HepG2 (cell line): ENCODE data around the gene PDIA5. TPM values are rescaled to one million over a fixed set of nuclear protein-coding genes. Genes with fewer than 3 reads are reported as not detected.
A peak's percentile ranks its signal among the peaks of the same experiment; 100 is the strongest.

Experiments used
- ATAC-seq: fragments of 200-7000 bp; cut with Tn5 transposase; 3 replicates; pipeline ENCODE4 v1.9.1; 2020; ENCODE audit warnings: mild to moderate bottlenecking, moderate library complexity
- BruUV-seq: library from RNA; stranded (reverse); fragments of 400-500 nt; replicated peaks from 2 replicates; lab custom pipeline; 2021; lab: Mats Ljungman, UMichigan
- CTCF ChIA-PET: fragments of 300-600 bp; formaldehyde crosslinking; extraction: SDS; loops from one replicate; lab custom pipeline; 2021; ENCODE audit warnings: low total read pairs, inconsistent platforms, low intra/inter-chr PET ratio; lab: Yijun Ruan, JAX
- POLR2A ChIA-PET: fragments of 350-600 bp; sonication (Branson Sonifier 250); formaldehyde crosslinking; loops from one replicate; lab custom pipeline; 2020; ENCODE audit warnings: antibody characterized with exemption, inconsistent platforms; lab: Yijun Ruan, JAX
- DNase-seq: peaks from one replicate; pipeline ENCODE4 v3.0.0-alpha.2; 2015; ENCODE audit warnings: low spot score
- FAIRE-seq: peaks from 3 replicates; lab custom pipeline; 2011; peaks lifted over from hg19 to GRCh38; lab: Jason Lieb, UNC
- H2AFZ ChIP-seq: one replicate; pipeline ENCODE4 v1.6.1; 2011; ENCODE audit warnings: low read length, inconsistent platforms
- H3K27ac ChIP-seq: fragments of 300-600 bp; 3 replicates; pipeline ENCODE4 v1.8.0; 2011; ENCODE audit warnings: mixed run types, mild to moderate bottlenecking, mixed read lengths, low read length, inconsistent platforms; ENCODE audit not compliant: insufficient read depth; ENCODE audit errors: extremely low read length
- H3K27me3 ChIP-seq, 2 experiments: fragments of 200-600 bp in 1 of 2; 2 replicates in 1 of 2; 3 replicates in 1 of 2; pipeline versions ENCODE4 v1.6.0 to v1.8.0; 2011; ENCODE audit warnings: low read length in 2 of 2, mild to moderate bottlenecking in 2 of 2, moderate library complexity in 2 of 2, inconsistent platforms in 1 of 2; ENCODE audit not compliant: insufficient read depth in 2 of 2, control insufficient read depth in 1 of 2
- H3K36me3 ChIP-seq, 2 experiments: fragments of 200-600 bp in 1 of 2; replicated peaks in 1 of 2; 2 replicates in 1 of 2; 3 replicates in 1 of 2; pipeline versions ENCODE4 v1.5.1 to v1.8.0; 2011; ENCODE audit warnings: low read length in 2 of 2, inconsistent platforms in 1 of 2; ENCODE audit not compliant: insufficient read depth in 2 of 2, control insufficient read depth in 1 of 2
- H3K4me1 ChIP-seq: 2 replicates; pipeline ENCODE4 v1.5.1; 2012; ENCODE audit warnings: low read length, inconsistent platforms; ENCODE audit not compliant: insufficient read depth
- H3K4me2 ChIP-seq: 2 replicates; pipeline ENCODE4 v1.6.0; 2011; ENCODE audit warnings: low read depth, low read length, inconsistent platforms
- H3K4me3 ChIP-seq, 3 experiments: fragments of 200-600 bp in 1 of 3; sonication (generic), shearing (Covaris generic) in 1 of 3; replicated peaks in 1 of 3; 2 replicates each; pipeline ENCODE4 v1.5.1; 2011 to 2016; ENCODE audit warnings: low read length in 3 of 3, inconsistent platforms in 2 of 3, low read depth in 2 of 3, mild to moderate bottlenecking in 2 of 3, control low read depth in 1 of 3, mixed read lengths in 1 of 3; ENCODE audit not compliant: insufficient read depth in 1 of 3
- H3K79me2 ChIP-seq: one replicate; pipeline ENCODE4 v1.6.1; 2011; ENCODE audit warnings: low read length, inconsistent platforms; ENCODE audit not compliant: insufficient read depth
- H3K9ac ChIP-seq: 2 replicates; pipeline ENCODE4 v1.6.0; 2011; ENCODE audit warnings: mild to moderate bottlenecking, low read depth, low read length, inconsistent platforms; ENCODE audit not compliant: insufficient read depth
- H3K9me3 ChIP-seq: 2 replicates; pipeline ENCODE4 v1.5.1; 2012; ENCODE audit warnings: mild to moderate bottlenecking, low read length
- H4K20me1 ChIP-seq: 2 replicates; pipeline ENCODE4 v1.6.0; 2011; ENCODE audit warnings: inconsistent platforms, mild to moderate bottlenecking, low read length, moderate library complexity; ENCODE audit not compliant: insufficient read depth
- CTCF ChIP-seq: sonication (generic); formaldehyde crosslinking; IDR thresholded peaks from 2 replicates; pipeline ENCODE4 v1.5.0; 2020; ENCODE audit warnings: mild to moderate bottlenecking, missing genetic modification reagents, moderate library complexity
- E2F1 ChIP-seq: sonication (generic); formaldehyde crosslinking; IDR thresholded peaks from 2 replicates; pipeline ENCODE4 v1.5.0; 2020; ENCODE audit warnings: missing genetic modification reagents
- HNRNPLL ChIP-seq: fragments of 200-400 bp; formaldehyde crosslinking; IDR thresholded peaks from 2 replicates; pipeline ENCODE4 v1.6.1; 2017; ENCODE audit warnings: mild to moderate bottlenecking, low read depth, low read length; ENCODE audit not compliant: poor library complexity, severe bottlenecking
- HOMEZ ChIP-seq: IDR thresholded peaks from 2 replicates; pipeline ENCODE4 v1.6.1; 2016; ENCODE audit warnings: low read depth
- MAX ChIP-seq: IDR thresholded peaks from 2 replicates; pipeline ENCODE4 v1.6.1; 2012; ENCODE audit warnings: inconsistent platforms
- RAD21 ChIP-seq: fragments of 450-650 bp; formaldehyde crosslinking; IDR thresholded peaks from 2 replicates; pipeline ENCODE4 v1.5.0; 2020; ENCODE audit warnings: mild to moderate bottlenecking
- SALL1 ChIP-seq: sonication (generic); formaldehyde crosslinking; IDR thresholded peaks from 2 replicates; pipeline ENCODE4 v1.8.0; 2022; ENCODE audit warnings: mild to moderate bottlenecking, missing genetic modification reagents
- SAP130 ChIP-seq: IDR thresholded peaks from 2 replicates; pipeline ENCODE4 v1.6.1; 2016; ENCODE audit warnings: low read depth
- SMC3 ChIP-seq: IDR thresholded peaks from 2 replicates; pipeline ENCODE4 v1.6.1; 2011; ENCODE audit warnings: low read length, improper control_type of control experiment
- STAG1 ChIP-seq: sonication (generic); formaldehyde crosslinking; IDR thresholded peaks from 2 replicates; pipeline ENCODE4 v1.4.0; 2020; ENCODE audit warnings: missing genetic modification reagents
- THAP9 ChIP-seq: sonication (generic); formaldehyde crosslinking; IDR thresholded peaks from 2 replicates; pipeline ENCODE4; 2020; ENCODE audit warnings: missing genetic modification reagents, mild to moderate bottlenecking, borderline replicate concordance
- THYN1 ChIP-seq: sonication (generic); formaldehyde crosslinking; IDR thresholded peaks from 2 replicates; pipeline ENCODE4 v1.8.1; 2023; ENCODE audit warnings: low read depth, mild to moderate bottlenecking, moderate library complexity, missing genetic modification reagents, borderline replicate concordance
- ZNF501 ChIP-seq: sonication (generic); formaldehyde crosslinking; IDR thresholded peaks from 2 replicates; pipeline ENCODE4 v1.5.1; 2020; ENCODE audit warnings: mild to moderate bottlenecking, moderate library complexity, missing genetic modification reagents
- ZNF746 ChIP-seq: sonication (generic); formaldehyde crosslinking; IDR thresholded peaks from 2 replicates; pipeline ENCODE4 v1.8.0; 2022; ENCODE audit warnings: mild to moderate bottlenecking, missing genetic modification reagents
- ZNF784 ChIP-seq: sonication (generic); formaldehyde crosslinking; IDR thresholded peaks from 2 replicates; pipeline ENCODE4 v1.5.1; 2020; ENCODE audit warnings: missing genetic modification reagents, mild to moderate bottlenecking, borderline replicate concordance
- WGBS: methylation state at CpG from one replicate; pipeline ENCODE4 v1.1.6; 2017; ENCODE audit warnings: low lambda C conversion rate; 5-methylcytosine and 5-hydroxymethylcytosine counted together
- in situ Hi-C: cut with HindIII; loops from 2 replicates; pipeline ENCODE4 v1.10.0; 2017; ENCODE audit warnings: low pct_unique_long_range_greater_than_20kb; ENCODE audit not compliant: extremely low pct_ligation_motif_present
- intact Hi-C: fragments of 100-400 bp; cut with micrococcal nuclease; formaldehyde crosslinking; loops from one replicate; pipeline ENCODE4 v1.10.0; 2022; ENCODE audit not compliant: unreplicated experiment
- polyA plus RNA-seq, 8 experiments: library from polyadenylated mRNA; depleted of rRNA in 3 of 8; stranded (reverse) in 7 of 8; unstranded in 1 of 8; fragments of >200 nt; fragmentation: Illumina TruSeq in 4 of 8; extraction: Trizol in 4 of 8; gene quantifications; 2 replicates each; pipeline versions ENCODE4 v1.2.1 to v1.2.3, GENCODE V29; 2011 to 2016; ENCODE audit warnings: low read depth in 4 of 8, missing spikeins in 1 of 8, mixed read lengths in 1 of 8; ENCODE audit not compliant: insufficient read depth in 1 of 8
- total RNA-seq, 5 experiments: library from RNA; depleted of rRNA; stranded (reverse); fragments of >200 nt; fragmentation: Illumina TruSeq; extraction: Trizol; gene quantifications; 2 replicates each; pipeline ENCODE4 v1.2.3, GENCODE V29; 2016; ENCODE audit warnings: low read depth in 1 of 5

PDIA5 gene
- total and polyA plus RNA-seq, 2 of the 13 experiments (the other 11 are each of a cell fraction or from before 2014, with no cell fraction given): 51.3 to 74.3 TPM

- intact Hi-C loops (loop anchor here (1.0 to 2.0 kb wide), 2 partner anchors 85 to 1482 kb away; no protein-coding TSS in a partner anchor), in situ Hi-C loops (loop anchor here (5.0 to 25.0 kb wide), 2 partner anchors 81 to 266 kb away; no protein-coding TSS in a partner anchor)
- H3K4me3 ChIP-seq: peak overlapping the region; percentile 54 to 69 (median 57)
- no peak overlapping the region for H3K9ac ChIP-seq
- H3K36me3 ChIP-seq: no peaks in the 10 kb centered on the region
- H4K20me1 ChIP-seq: no peaks in the 10 kb centered on the region
- H3K27ac ChIP-seq: no peak overlapping the region
- no TSS peak for BruUV-seq
- POLR2A ChIA-PET: no interaction called here
- CTCF ChIA-PET: interaction anchor here (1.0 kb wide), 1 partner anchor 86 kb away, joined by 5 read pairs; no protein-coding TSS in a partner anchor
- H3K9me3 ChIP-seq: no peaks in the 10 kb centered on the region
- peaks cover 13 to 62% of the 10 kb centered on the region in 2 experiments for H3K27me3 ChIP-seq
- no peaks in the 10 kb centered on the region for H3K79me2 ChIP-seq
- peaks cover 33% of the 10 kb centered on the region for H3K4me1 ChIP-seq
- ATAC-seq: peak; percentile 39
- DNase-seq: peak; percentile 13
- no peak overlapping the region for H2AFZ ChIP-seq
- 10% methylated on average over 17 of the region's 21 CpGs for WGBS
- peak overlapping the region; percentile 93 for H3K4me2 ChIP-seq
- peak; percentile 78 for FAIRE-seq
- TF ChIP-seq SMC3: peak; percentile 35
- no peak for TF ChIP-seq ZNF746 (CRISPR knock-in tag)
- no peak for TF ChIP-seq HOMEZ (CRISPR knock-in tag)
- TF ChIP-seq THAP9 (CRISPR knock-in tag): 0 out of 2 replicates have a peak, but pooled peaks have one; percentile 25
- TF ChIP-seq RAD21 (CRISPR knock-in tag): peak; percentile 22; the same call in 1 of the 2 replicates
- TF ChIP-seq CTCF (CRISPR knock-in tag): peak; percentile 62
- no peak for TF ChIP-seq HNRNPLL
- TF ChIP-seq MAX: 0 out of 2 replicates have a peak, but pooled peaks have one; percentile 1
- TF ChIP-seq ZNF784 (CRISPR knock-in tag): no peak
- no peak for TF ChIP-seq E2F1 (CRISPR knock-in tag)
- TF ChIP-seq STAG1 (CRISPR knock-in tag): peak; percentile 58
- 0 out of 2 replicates have a peak, but pooled peaks have one; percentile 3 for TF ChIP-seq SALL1 (CRISPR knock-in tag)
- TF ChIP-seq SAP130: 0 out of 2 replicates have a peak, but pooled peaks have one; percentile 15
- peak; percentile 54; the same call in 1 of the 2 replicates for TF ChIP-seq ZNF501 (CRISPR knock-in tag)
- no peak for TF ChIP-seq THYN1 (CRISPR knock-in tag)
These were observed 38.5 kb upstream of the PDIA5 start for GRCh38 chr3:123028233-123028828.
